ENCODE data around the gene HECTD4. TPM values are rescaled to one million over a fixed set of nuclear protein-coding genes. Genes with fewer than 3 reads are reported as not detected.

Gene HECTD4
- total RNA-seq, 1 donor from 2014 or later, result 49.4 TPM

DNA sequence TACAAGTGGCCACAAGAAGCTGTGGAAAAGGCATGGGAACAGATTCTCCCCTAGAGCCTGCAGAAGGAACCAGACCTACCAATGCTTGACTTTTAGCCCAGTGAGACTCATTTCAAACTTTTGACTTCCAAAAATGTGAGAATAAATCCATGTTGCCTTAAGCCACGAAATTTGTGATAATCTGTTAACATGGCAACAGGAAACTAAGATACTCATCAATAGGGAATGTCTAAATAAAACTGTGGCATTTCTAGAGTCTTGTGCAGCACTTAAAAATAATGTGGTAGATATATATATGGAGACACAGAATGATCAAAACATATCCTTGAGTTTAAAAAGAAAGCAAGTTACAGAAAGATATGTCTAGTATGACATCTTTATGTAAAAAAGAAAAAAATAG lies 12.0 kb downstream of the HECTD4 start:
- TF ChIP-seq, protein P1, sequence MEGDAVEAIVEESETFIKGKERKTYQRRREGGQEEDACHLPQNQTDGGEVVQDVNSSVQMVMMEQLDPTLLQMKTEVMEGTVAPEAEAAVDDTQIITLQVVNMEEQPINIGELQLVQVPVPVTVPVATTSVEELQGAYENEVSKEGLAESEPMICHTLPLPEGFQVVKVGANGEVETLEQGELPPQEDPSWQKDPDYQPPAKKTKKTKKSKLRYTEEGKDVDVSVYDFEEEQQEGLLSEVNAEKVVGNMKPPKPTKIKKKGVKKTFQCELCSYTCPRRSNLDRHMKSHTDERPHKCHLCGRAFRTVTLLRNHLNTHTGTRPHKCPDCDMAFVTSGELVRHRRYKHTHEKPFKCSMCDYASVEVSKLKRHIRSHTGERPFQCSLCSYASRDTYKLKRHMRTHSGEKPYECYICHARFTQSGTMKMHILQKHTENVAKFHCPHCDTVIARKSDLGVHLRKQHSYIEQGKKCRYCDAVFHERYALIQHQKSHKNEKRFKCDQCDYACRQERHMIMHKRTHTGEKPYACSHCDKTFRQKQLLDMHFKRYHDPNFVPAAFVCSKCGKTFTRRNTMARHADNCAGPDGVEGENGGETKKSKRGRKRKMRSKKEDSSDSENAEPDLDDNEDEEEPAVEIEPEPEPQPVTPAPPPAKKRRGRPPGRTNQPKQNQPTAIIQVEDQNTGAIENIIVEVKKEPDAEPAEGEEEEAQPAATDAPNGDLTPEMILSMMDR (conservative IDR thresholded peaks at IDR 0.05), result no peak
- Mint-ChIP-seq H3K9me3 (no peaks in the 10 kb centered on the region), H3K4me3 (no peak overlapping the region), H3K4me1 (peaks cover 7% of the 10 kb centered on the region), H3K36me3 (ENCODE audit: low read depth) (no peaks in the 10 kb centered on the region), H3K27me3 (ENCODE audit: low read depth) (no peaks in the 10 kb centered on the region), H3K27ac (ENCODE audit: unreplicated experiment) (no peak overlapping the region)
- DNase-seq (ENCODE audit: low read depth, low spot score), result no peak

- no peak overlapping the region for H3K27ac Mint-ChIP-seq (ENCODE audit: unreplicated experiment)
- H3K4me3 Mint-ChIP-seq, result no peak overlapping the region
- peaks cover 9% of the 10 kb centered on the region for H3K4me1 Mint-ChIP-seq
- no peaks in the 10 kb centered on the region for H3K9me3 Mint-ChIP-seq
- TF ChIP-seq, protein P1 (conservative IDR thresholded peaks at IDR 0.05), result no peak
- no peak for DNase-seq (ENCODE audit: low read depth, low spot score)
- no peaks in the 10 kb centered on the region for H3K36me3 Mint-ChIP-seq (ENCODE audit: low read depth)
- no peaks in the 10 kb centered on the region for H3K27me3 Mint-ChIP-seq (ENCODE audit: low read depth)
Observed at GRCh38 chr12:112368856-112369255, 13.4 kb downstream of the HECTD4 start.

GRCh38 chr12:112367965-112368364 lies 14.3 kb downstream of the HECTD4 start:
- TF ChIP-seq, protein P1 (conservative IDR thresholded peaks at IDR 0.05), result no peak
- Mint-ChIP-seq H3K27me3 (ENCODE audit: low read depth) (no peaks in the 10 kb centered on the region), H3K4me1 (peaks cover 9% of the 10 kb centered on the region), H3K9me3 (no peaks in the 10 kb centered on the region), H3K36me3 (ENCODE audit: low read depth) (no peaks in the 10 kb centered on the region), H3K4me3 (no peak overlapping the region), H3K27ac (ENCODE audit: unreplicated experiment) (no peak overlapping the region)
- no peak for DNase-seq (ENCODE audit: low read depth, low spot score)

GRCh38 chr12:112362310-112362709 lies 19.9 kb downstream of the HECTD4 start:
- DNase-seq (ENCODE audit: low read depth, low spot score), result no peak
- Mint-ChIP-seq H3K4me3 (no peak overlapping the region), H3K9me3 (no peaks in the 10 kb centered on the region), H3K27me3 (ENCODE audit: low read depth) (no peaks in the 10 kb centered on the region), H3K36me3 (ENCODE audit: low read depth) (no peaks in the 10 kb centered on the region), H3K27ac (ENCODE audit: unreplicated experiment) (no peak overlapping the region), H3K4me1 (peaks cover 9% of the 10 kb centered on the region)
- TF ChIP-seq, protein P1 (conservative IDR thresholded peaks at IDR 0.05), result no peak

DNA sequence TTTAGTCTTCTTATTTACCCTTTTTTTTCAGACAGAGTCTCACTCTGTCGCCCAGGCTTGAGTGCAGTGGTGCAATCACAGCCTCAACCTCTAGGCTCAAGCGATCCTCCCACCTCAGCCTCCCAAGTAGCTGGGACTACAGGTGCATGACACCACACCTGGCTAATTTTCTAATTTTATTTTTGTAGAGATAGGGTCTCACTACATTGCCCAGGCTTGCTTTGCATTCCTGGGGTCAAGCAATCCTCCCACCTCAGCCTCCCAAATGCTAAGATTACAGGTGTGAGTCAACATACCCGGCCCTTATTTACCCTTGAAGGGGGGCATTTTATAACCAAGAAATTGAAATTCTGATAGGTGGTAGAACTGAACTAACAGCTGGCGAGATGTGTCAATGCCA lies 21.0 kb downstream of the HECTD4 start:
- H3K4me3 Mint-ChIP-seq, result no peak overlapping the region
- H3K27ac Mint-ChIP-seq (ENCODE audit: unreplicated experiment), result no peak overlapping the region
- H3K9me3 Mint-ChIP-seq, result no peaks in the 10 kb centered on the region
- TF ChIP-seq, protein P1 (conservative IDR thresholded peaks at IDR 0.05), result no peak
- no peak for DNase-seq (ENCODE audit: low read depth, low spot score)
- H3K36me3 Mint-ChIP-seq (ENCODE audit: low read depth), result no peaks in the 10 kb centered on the region
- H3K27me3 Mint-ChIP-seq (ENCODE audit: low read depth), result no peaks in the 10 kb centered on the region
- H3K4me1 Mint-ChIP-seq, result peaks cover 9% of the 10 kb centered on the region

DNA sequence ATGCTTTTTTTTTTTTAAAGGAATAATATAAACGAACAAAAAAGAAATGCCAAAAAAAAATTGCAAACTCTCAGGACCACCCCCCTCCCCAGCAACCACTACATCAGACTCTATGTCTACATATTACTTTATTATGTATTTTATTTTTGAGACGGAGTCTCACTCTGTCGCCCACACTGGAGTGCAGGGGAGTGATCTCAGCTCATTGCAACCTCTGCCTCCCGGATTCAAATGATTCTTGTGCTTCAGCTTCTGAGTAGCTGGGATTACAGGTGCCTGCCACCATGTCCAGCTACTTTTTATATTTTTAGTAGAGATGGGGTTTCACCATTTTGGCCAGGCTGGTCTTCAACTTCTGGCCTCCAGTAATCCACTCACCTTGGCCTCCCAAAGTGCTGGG lies 22.9 kb downstream of the HECTD4 start:
- TF ChIP-seq, protein P1 (conservative IDR thresholded peaks at IDR 0.05), result no peak
- no peaks in the 10 kb centered on the region for H3K27me3 Mint-ChIP-seq (ENCODE audit: low read depth)
- DNase-seq (ENCODE audit: low read depth, low spot score), result no peak
- H3K4me1 Mint-ChIP-seq, result no peaks in the 10 kb centered on the region
- H3K36me3 Mint-ChIP-seq (ENCODE audit: low read depth), result no peaks in the 10 kb centered on the region
- H3K9me3 Mint-ChIP-seq, result no peaks in the 10 kb centered on the region
- no peak overlapping the region for H3K4me3 Mint-ChIP-seq
- no peak overlapping the region for H3K27ac Mint-ChIP-seq (ENCODE audit: unreplicated experiment)

All from neural crest cell (in vitro differentiated cells).